Psoas muscle (tissue), 8 donors: Measurements from ENCODE around the gene CSRNP2. TPM values are rescaled to one million over a fixed set of nuclear protein-coding genes. Genes with fewer than 3 reads are reported as not detected.

Source experiments
- ATAC-seq, 4 donors: fragments of 200-7000 bp; cut with Tn5 transposase; one replicate each; pipeline ENCODE4 v1.9.1; 2020; ENCODE audit warnings: moderate library complexity in 3 of 4, mild to moderate bottlenecking in 2 of 4
- DNase-seq, 2 donors: peaks; one replicate each; pipeline ENCODE4 v3.0.0-alpha.2; 2020
- H3K27ac ChIP-seq: fragments of 200-600 bp; one replicate; pipeline ENCODE4 v1.8.0; 2022
- H3K27me3 ChIP-seq, 3 donors: fragments of 200-600 bp in 1 of 3; one replicate each; pipeline versions ENCODE4 v1.6.1 to v1.8.0; 2013 to 2022; ENCODE audit warnings: low read length in 2 of 3, mild to moderate bottlenecking in 2 of 3, moderate library complexity in 1 of 3; ENCODE audit not compliant: insufficient read depth in 3 of 3
- H3K36me3 ChIP-seq, 2 donors: fragments of 200-600 bp in 1 of 2; one replicate each; pipeline versions ENCODE4 v1.6.1 to v1.8.0; 2013 to 2022; ENCODE audit warnings: low read depth in 1 of 2, mild to moderate bottlenecking in 1 of 2, moderate library complexity in 1 of 2; ENCODE audit not compliant: insufficient read depth in 1 of 2
- H3K4me1 ChIP-seq: fragments of 200-600 bp; one replicate; pipeline ENCODE4 v1.8.0; 2022
- H3K4me3 ChIP-seq: fragments of 200-600 bp; one replicate; pipeline ENCODE4 v1.8.0; 2022; ENCODE audit warnings: mild to moderate bottlenecking
- H3K9me3 ChIP-seq: fragments of 200-600 bp; one replicate; pipeline ENCODE4 v1.8.0; 2022
- CTCF ChIP-seq: fragments of 200-600 bp; IDR thresholded peaks from one replicate; pipeline ENCODE4 v1.8.0; 2022; ENCODE audit warnings: antibody characterized with exemption
- WGBS, 3 donors: extraction: QIAGEN DNeasy Blood & Tissue Kit; methylation state at CpG; one replicate each; pipeline versions ENCODE4 v1.1.6 to v1.1.7; 2013; 5-methylcytosine and 5-hydroxymethylcytosine counted together
- intact Hi-C, 2 donors: fragments of 100-400 bp; cut with DNase I; formaldehyde crosslinking; loops; one replicate each; pipeline versions ENCODE4 v1.11.0 to v1.14.2; 2022
- polyA plus RNA-seq, 3 donors: library from polyadenylated mRNA; stranded (reverse); fragments of 200-250 nt; gene quantifications; one replicate each; pipeline ENCODE4 v1.2.3, GENCODE V29; 2013
- total RNA-seq, 4 donors: library from RNA; stranded (reverse); fragmentation: NEBNext Ultra II Directional in 2 of 4; extraction: Animal tissue kit (Norgen Biotek cat#: 25700) in 2 of 4; gene quantifications; one replicate each; pipeline versions ENCODE4 v1.2.1 to v1.2.4, GENCODE V29; 2021 to 2023
- donor health status: healthy with polysubstance abuse.
- donor health status: DM: no; HTN: no; CAD: no; lungs with moderate emphysema.
- donor health status: Bipolar disorder and iron deficiency.
- donor health status: healthy.
- donor health status: DM: yes; HTN: yes; CAD: no.
- donor health status: DM: no; HTN: no; CAD: no.
- donor health status: DM: no; HTN: no; CAD: no.
- donor health status: DM: yes; HTN: yes; CAD: no.

CSRNP2 gene
- total and polyA plus RNA-seq, 7 donors = 9.2 to 50.5 (median 17.9) TPM

GRCh38 chr12:51056242-51056641 is 27.2 kb downstream of the CSRNP2 start:
- H3K27ac ChIP-seq = no peak overlapping the region
- H3K4me3 ChIP-seq = no peak overlapping the region
- H3K9me3 ChIP-seq = no peaks in the 10 kb centered on the region
- peaks cover 23 to 100% of the 10 kb centered on the region in 2 donors for H3K36me3 ChIP-seq
- H3K27me3 ChIP-seq = no peaks in the 10 kb centered on the region
- peak; percentile 62 to 76 for DNase-seq
- intact Hi-C loops = no loop called here
- peak; percentile 51 to 84 (median 78) for ATAC-seq
- 61 to 87% (median 68%) methylated on average over 5 of the region's 5 CpGs for WGBS, 3 donors
- no peaks in the 10 kb centered on the region for H3K4me1 ChIP-seq
- no peak for TF ChIP-seq CTCF

- no peak for ATAC-seq
- no peak overlapping the region for H3K4me3 ChIP-seq
- TF ChIP-seq CTCF = no peak
- no peaks in the 10 kb centered on the region for H3K27me3 ChIP-seq
- WGBS, 3 donors = 91 to 97% (median 93%) methylated on average over 2 of the region's 2 CpGs
- DNase-seq = no peak
- intact Hi-C loops = no loop called here
- H3K27ac ChIP-seq = no peak overlapping the region
- peaks cover 23 to 100% of the 10 kb centered on the region in 2 donors for H3K36me3 ChIP-seq
- no peaks in the 10 kb centered on the region for H3K4me1 ChIP-seq
- H3K9me3 ChIP-seq = no peaks in the 10 kb centered on the region
Measured at GRCh38 chr12:51055060-51055459, 28.3 kb downstream of the CSRNP2 start.

- 36 to 53% (median 39%) methylated on average over 4 of the region's 4 CpGs for WGBS, 3 donors
- intact Hi-C loops = loop anchor here in 1 of 2 donors (1.0 kb wide), 1 partner anchor 32 kb away; the partner anchor contains the start of gene CSRNP2
- no peak for TF ChIP-seq CTCF
- ATAC-seq (no peak), DNase-seq (no peak)
- Histone ChIP-seq H3K4me3 (no peak overlapping the region), H3K27me3 (no peaks in the 10 kb centered on the region), H3K9me3 (no peaks in the 10 kb centered on the region), H3K4me1 (peaks cover 19% of the 10 kb centered on the region), H3K36me3 (peaks cover 13 to 71% of the 10 kb centered on the region in 2 donors), H3K27ac (no peak overlapping the region)
Measured at GRCh38 chr12:51051787-51052186, 31.6 kb downstream of the CSRNP2 start.

GRCh38 chr12:51049525-51049924 is 33.9 kb downstream of the CSRNP2 start:
- Histone ChIP-seq H3K27ac (peak overlapping the region; percentile 97), H3K4me1 (peaks cover 20% of the 10 kb centered on the region), H3K4me3 (peak overlapping the region; percentile 79), H3K9me3 (no peaks in the 10 kb centered on the region), H3K27me3 (no peaks in the 10 kb centered on the region), H3K36me3 (peaks cover 10 to 49% of the 10 kb centered on the region in 2 donors)
- intact Hi-C loops = no loop called here
- 41 to 59% (median 44%) methylated on average over 3 of the region's 3 CpGs for WGBS, 3 donors
- DNase-seq = no peak
- no peak for TF ChIP-seq CTCF
- ATAC-seq = no peak

GRCh38 chr12:51048661-51049251 is 34.6 kb downstream of the CSRNP2 start:
- Histone ChIP-seq H3K36me3 (peaks cover 4 to 41% of the 10 kb centered on the region in 2 donors), H3K27me3 (no peaks in the 10 kb centered on the region), H3K4me3 (peak overlapping the region; percentile 79), H3K9me3 (no peaks in the 10 kb centered on the region), H3K4me1 (peaks cover 20% of the 10 kb centered on the region), H3K27ac (peak overlapping the region; percentile 97)
- intact Hi-C loops = no loop called here
- 24 to 32% (median 25%) methylated on average over 14 of the region's 14 CpGs for WGBS, 3 donors
- no peak for TF ChIP-seq CTCF
- ATAC-seq = peak in 1 of 4 donors; percentile 17
- DNase-seq = no peak
